NT2/D1 (cell line): ENCODE results near the gene CAV3.

ENCODE experiments used
- SUZ12 ChIP-seq: IDR thresholded peaks from 2 replicates; pipeline ENCODE4 v1.6.1; 2011; ENCODE audit not compliant: insufficient read length, insufficient read depth; ENCODE audit errors: extremely low read depth
- YY1 ChIP-seq: IDR thresholded peaks from 2 replicates; pipeline ENCODE4 v1.6.1; 2011; ENCODE audit not compliant: insufficient read length, insufficient read depth
- ZNF274 ChIP-seq: IDR thresholded peaks from 2 replicates; pipeline ENCODE4 v1.6.1; 2011; ENCODE audit warnings: mild to moderate bottlenecking, low read depth, low read length

DNA sequence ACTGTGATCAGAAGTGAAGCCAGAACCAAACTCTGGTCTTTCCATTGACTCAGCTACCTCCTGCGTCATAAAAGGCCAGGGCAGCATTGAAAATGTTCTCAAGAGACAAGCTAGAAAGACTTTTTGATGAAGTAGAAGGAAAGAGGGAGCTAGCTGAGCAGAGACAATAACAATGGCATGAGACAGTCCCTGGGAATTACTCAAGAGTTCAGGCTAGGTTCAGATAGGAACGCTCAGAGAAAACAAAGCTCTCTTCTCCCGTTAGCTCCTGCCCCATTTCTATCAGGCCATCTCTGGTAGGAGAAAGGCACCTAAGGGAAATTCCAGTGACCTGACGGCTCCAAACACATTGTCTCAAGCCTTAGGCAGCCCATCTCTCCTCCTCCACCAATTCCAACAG is 42.8 kb downstream of the CAV3 start:
- TF ChIP-seq ZNF274, result no peak
- no peak for TF ChIP-seq YY1
- no peak for TF ChIP-seq SUZ12
